GM12873 (cell line): ENCODE data around the gene PGF.

ENCODE experiments used
- TF ChIP-seq, protein P1 (sequence below): IDR thresholded peaks from 2 replicates; pipeline ENCODE4 v1.5.1; 2012; ENCODE audit warnings: low read depth, mild to moderate bottlenecking, moderate library complexity, low read length, control low read depth; ENCODE audit not compliant: insufficient read depth; ENCODE audit errors: missing control alignments

The PGF gene

DNA sequence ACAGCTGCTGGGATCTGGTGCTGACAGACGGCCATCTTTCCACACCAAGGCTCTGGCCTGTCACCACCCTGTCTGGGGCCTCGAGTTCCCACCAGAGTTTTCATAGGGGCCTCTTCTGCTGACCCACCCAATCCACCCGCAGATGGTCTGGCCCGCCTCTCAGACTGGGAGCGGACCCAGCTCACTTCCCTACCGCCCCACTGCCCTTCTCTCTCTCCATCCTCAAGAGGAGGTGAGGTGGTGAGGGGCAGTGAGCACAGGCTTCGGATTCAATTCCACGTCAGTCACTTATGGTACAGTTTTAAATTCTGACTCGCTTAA lies 20.1 kb downstream of the PGF start:
- TF ChIP-seq, protein P1, sequence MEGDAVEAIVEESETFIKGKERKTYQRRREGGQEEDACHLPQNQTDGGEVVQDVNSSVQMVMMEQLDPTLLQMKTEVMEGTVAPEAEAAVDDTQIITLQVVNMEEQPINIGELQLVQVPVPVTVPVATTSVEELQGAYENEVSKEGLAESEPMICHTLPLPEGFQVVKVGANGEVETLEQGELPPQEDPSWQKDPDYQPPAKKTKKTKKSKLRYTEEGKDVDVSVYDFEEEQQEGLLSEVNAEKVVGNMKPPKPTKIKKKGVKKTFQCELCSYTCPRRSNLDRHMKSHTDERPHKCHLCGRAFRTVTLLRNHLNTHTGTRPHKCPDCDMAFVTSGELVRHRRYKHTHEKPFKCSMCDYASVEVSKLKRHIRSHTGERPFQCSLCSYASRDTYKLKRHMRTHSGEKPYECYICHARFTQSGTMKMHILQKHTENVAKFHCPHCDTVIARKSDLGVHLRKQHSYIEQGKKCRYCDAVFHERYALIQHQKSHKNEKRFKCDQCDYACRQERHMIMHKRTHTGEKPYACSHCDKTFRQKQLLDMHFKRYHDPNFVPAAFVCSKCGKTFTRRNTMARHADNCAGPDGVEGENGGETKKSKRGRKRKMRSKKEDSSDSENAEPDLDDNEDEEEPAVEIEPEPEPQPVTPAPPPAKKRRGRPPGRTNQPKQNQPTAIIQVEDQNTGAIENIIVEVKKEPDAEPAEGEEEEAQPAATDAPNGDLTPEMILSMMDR = no peak

DNA sequence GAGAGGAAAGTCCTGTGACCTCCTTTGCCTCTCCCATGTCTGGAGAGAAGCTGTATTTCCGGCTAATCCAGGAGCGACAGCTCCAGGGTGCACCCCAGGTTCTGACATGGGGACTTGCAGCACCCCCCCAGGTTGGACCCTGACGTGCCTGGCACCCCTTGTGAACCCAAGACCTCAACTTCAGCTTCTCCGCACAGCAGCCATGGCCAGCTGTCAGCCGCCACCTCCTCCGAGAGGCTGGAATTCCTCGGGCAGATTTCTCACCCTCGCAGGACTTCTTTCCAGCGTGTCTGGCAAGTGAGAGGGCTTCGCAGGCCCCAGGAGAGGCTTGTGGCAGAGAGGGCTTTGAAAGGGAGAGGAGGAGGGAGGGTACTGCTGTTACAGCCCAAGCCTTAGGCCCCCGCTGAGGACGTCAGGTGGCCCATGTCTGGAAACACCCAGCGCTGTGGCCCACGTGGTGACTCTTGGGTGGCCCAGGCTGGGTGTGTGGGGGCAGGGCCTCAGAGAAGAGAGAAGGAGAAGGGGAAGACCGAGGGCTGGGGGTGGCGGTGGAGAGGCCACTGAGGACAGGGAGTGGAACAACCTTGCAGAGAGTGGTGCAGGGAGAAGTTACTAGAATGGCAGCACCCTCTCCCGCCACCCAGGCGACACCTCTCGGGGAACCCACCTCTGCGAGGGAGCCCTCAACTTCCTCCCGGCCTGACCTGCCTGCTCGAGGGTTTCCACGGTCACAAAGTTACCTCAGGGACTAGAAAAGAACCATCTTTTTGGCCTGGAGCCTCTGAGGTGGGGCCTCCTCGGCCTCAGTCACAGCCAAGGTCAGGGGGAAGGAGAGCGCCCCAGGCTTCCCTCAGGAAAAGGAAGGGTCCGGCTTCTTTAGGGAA lies 20.7 kb downstream of the PGF start:
- TF ChIP-seq, protein P1 = no peak

DNA sequence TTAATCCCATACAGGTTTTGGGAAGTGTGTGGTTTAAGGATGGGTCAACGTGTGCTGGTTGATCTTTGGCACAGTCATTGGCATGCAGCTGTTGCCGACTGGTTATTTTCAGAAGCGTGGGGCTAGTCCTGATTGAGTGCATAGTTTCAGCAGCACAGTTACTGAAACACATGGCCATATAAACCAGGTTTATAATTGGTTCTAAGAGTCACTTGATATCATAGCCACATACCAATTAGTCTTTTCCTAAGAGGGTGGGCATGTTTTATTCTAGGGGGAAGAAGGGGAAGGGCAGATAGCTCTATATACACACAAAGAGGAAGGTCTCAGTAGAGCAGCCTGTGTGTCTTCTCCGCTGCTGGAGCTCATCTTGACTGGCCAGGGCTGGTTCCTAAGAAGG lies 21.4 kb downstream of the PGF start:
- TF ChIP-seq, protein P1 = no peak

DNA sequence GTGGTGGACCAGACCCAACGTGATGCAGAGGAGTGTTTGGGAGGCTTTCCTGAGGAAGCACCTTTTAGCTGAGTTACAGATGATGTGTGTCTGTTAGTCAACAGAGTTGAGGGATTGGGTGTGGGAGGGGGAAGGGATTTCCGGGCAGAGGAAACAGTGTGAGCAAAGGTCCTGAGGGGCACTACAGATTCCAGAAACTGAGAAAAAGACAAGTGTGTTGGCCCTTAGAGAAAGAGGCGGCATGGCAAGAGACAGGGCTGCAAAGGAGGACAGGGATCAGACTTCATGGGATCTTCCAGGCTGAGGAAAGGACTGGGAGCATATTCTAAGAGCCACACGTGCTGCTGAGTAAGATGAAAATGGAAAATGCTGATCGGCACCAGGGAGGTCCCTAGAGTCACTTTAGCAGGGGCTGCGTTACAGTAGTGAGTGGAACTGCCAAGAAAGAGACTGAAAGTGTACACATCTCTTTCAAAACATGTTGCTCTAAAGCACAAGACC lies 22.9 kb downstream of the PGF start:
- TF ChIP-seq, protein P1 = no peak

DNA sequence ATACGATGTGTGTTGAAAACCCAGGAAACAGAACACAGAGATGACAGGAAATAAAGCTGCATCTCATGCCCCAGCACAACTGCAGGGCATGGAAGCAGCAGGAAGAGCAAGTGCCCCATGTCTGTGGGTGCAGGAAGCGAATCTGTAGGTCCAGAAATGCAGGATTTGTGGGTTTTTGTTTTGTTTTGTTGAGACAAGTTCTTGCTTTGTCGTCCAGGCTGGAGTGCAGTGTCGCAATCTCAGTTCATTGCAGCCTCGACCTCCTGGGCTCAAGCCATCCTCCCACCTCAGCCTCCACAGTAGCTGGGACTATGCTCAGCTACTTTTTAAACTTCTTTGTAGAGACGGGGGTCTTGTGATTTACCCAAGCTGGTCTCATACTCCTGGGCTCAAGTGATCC lies 26.2 kb downstream of the PGF start:
- TF ChIP-seq, protein P1 = no peak

DNA sequence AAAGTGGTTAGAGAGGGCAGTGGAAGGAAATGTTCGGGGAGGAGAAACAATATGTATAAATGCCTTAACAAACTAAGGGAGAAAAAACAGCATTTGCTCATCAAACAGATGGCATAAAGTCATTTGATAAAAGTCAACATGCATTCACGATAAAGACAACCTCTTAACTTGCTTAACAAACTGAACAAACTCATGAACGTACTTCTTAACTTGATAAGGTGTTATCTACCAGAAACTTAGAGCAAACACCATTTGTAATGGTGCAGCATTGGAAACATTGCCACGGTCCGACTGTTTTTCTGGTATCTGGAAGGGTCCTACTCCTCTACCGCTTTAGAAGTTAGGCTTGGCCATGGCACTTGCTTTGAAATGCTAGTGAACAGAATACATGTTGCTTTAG lies 28.2 kb downstream of the PGF start:
- TF ChIP-seq, protein P1 = no peak

DNA sequence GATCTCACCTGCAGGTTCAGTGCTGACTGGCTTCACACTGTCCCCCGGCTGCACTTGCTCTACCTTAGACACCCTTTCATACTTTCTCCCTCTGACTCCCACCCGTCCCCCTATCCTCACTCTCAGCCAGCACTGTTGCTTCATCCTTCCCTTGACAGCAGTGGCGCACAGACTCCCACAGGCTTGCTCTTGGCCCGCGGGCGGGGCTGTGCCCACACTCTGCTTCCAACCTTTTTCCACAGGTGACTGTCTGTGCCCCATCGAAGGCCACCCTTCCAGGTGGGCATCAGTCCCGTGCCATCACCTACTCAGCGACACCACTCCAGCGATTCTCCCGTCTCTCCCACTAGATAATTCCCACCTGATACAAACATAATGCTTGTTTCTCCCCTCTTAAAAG lies 31.3 kb downstream of the PGF start:
- TF ChIP-seq, protein P1 = no peak
